Measurements from ENCODE around the gene KLHL4.
A peak's percentile ranks its signal among the peaks of the same experiment; 100 is the strongest.
"Not testable (repeated sequence)": the region's sequence is repeated elsewhere in the genome, so short reads cannot be mapped to it uniquely, and the experiment has no call there.

KLHL4 gene

DNA sequence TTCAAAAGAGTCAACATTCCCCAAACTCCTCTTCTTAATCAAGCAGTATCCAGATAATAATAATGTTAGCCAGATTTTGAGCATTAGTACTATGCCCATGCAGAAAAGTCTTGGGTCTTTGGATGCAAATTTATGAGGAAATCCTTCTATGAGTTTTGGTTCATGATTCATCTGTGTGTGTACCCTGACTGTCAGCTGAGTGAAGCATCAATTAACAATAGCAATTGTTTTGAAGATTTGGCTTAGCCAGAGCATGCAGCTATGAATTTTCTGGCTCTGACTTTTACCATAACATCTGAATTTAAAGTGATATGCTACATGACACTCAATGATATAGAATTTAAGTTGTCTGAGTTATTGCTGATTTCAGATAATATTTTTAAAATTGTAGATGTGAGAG lies 145.8 kb downstream of the KLHL4 start:
- no peak for DNase-seq

GRCh38 chrX:87664381-87664780 lies 146.8 kb downstream of the KLHL4 start:
- peak; percentile 8 for DNase-seq

- DNase-seq = no peak
These were observed 162.2 kb downstream of the KLHL4 start for GRCh38 chrX:87679849-87680248.

GRCh38 chrX:87687703-87688102 lies 170.1 kb downstream of the KLHL4 start:
- no peak for DNase-seq

- not testable (repeated sequence) for DNase-seq
These were observed 170.6 kb downstream of the KLHL4 start for GRCh38 chrX:87688113-87688748.

GRCh38 chrX:87689218-87689617 lies 171.6 kb downstream of the KLHL4 start:
- DNase-seq = not testable (repeated sequence)

DNA sequence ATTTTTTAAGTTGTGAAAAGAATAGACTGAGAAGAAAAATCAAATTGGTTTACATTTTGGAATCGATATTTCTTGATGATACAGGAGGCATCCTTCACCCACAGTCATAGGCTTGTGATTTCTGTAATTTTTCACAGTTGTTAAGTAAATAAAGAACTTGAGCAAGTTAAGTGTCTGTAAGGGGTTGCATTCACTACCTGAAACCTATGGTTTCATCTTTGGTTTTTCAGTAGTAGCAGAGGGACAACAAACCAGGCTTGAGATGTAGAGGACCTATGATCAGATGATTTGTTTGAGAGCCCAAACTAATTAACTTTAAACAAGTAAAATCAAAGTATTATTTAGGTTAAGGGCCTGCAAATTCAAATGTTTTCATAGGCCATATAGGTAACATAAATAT lies 175.6 kb downstream of the KLHL4 start:
- DNase-seq = no peak

DNA sequence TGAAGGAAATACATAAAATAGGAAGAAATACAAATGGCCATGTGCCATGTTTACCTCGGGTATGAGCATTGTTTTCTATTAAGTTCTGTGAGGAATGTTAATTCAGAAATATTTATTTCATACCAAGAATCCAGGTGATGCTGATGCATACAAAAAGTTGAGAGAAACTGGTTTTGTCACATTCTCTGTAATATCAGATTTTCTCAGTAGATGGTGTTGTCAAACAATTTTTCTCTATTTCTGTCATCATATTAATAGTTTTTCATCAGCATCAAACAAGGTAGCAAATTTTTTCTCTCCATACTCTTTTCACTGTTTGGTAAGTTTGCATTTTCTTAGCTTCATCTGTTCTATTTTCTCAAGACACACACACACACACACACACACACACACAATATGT lies 179.8 kb downstream of the KLHL4 start:
- no peak for DNase-seq

DNA sequence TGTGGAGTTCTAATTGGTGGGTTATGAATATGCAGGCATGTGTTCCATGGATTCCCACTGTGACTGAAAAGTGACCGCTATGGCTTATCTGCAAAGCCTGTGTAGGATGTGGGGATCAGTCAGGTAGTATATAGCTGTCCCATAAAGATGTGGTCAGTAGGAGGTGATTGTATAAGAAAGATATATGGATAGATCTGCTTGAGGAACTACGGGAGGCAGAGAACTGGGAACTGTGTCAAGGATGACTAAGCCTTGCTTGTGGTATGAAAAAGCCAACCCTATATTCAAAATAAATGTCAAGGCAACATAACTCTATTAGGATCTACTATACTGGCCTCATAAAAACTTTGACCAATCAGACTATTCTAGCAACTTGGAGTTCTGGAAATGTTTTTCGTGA lies 185.2 kb downstream of the KLHL4 start:
- DNase-seq = no peak

- DNase-seq = not testable (repeated sequence)
These were observed 185.9 kb downstream of the KLHL4 start for GRCh38 chrX:87703469-87703868.

- no peak for DNase-seq
These were observed 188.5 kb downstream of the KLHL4 start for GRCh38 chrX:87706134-87706533.

GRCh38 chrX:87710580-87710979 lies 193.0 kb downstream of the KLHL4 start:
- DNase-seq = no peak

Data from activated CD4-positive, alpha-beta T cell treated with anti-CD3 and anti-CD28 coated beads, Interleukin-2, Interleukin-6, amounts not matched to agents 100 ng/mL and 50 ng/mL, durations not matched to agents 16 hours and 8 hours (primary cell).